NB4 (cell line): ENCODE measurements around the gene TGFB1.

Experiments
- DNase-seq: peaks from one replicate; pipeline ENCODE4 v3.0.0; 2010; ENCODE audit warnings: low read depth
- H3K4me3 ChIP-seq: one replicate; pipeline ENCODE4 v1.5.1; 2011; ENCODE audit warnings: mild to moderate bottlenecking, low read depth, low read length, moderate library complexity
- CTCF ChIP-seq: IDR thresholded peaks from one replicate; pipeline ENCODE4 v1.5.1; 2012; ENCODE audit warnings: low read depth, low read length
- MAX ChIP-seq: IDR thresholded peaks from 2 replicates; pipeline ENCODE4 v1.6.1; 2011; ENCODE audit warnings: low read depth, low read length
- MYC ChIP-seq: IDR thresholded peaks from 2 replicates; pipeline ENCODE4 v1.6.1; 2011; ENCODE audit warnings: low read depth, low read length
- POLR2A ChIP-seq: IDR thresholded peaks from 2 replicates; pipeline ENCODE4 v1.6.1; 2011; ENCODE audit warnings: mild to moderate bottlenecking; ENCODE audit not compliant: insufficient read length; ENCODE audit errors: extremely low read depth

TGFB1 gene

GRCh38 chr19:41304706-41305483 lies 48.8 kb downstream of the TGFB1 start:
- TF ChIP-seq POLR2A (no peak), MYC (no peak), CTCF (no peak), MAX (no peak)
- H3K4me3 ChIP-seq: no peak overlapping the region
- DNase-seq: no peak

- no peak overlapping the region for H3K4me3 ChIP-seq
- TF ChIP-seq MYC (no peak), CTCF (no peak), MAX (no peak), POLR2A (no peak)
- no peak for DNase-seq
Observed at GRCh38 chr19:41303954-41304353, 49.8 kb downstream of the TGFB1 start.

GRCh38 chr19:41302624-41303351 lies 50.9 kb downstream of the TGFB1 start:
- TF ChIP-seq POLR2A (no peak), CTCF (no peak)
- DNase-seq: no peak
- H3K4me3 ChIP-seq: no peak overlapping the region

- no peak for DNase-seq
- no peak for TF ChIP-seq MAX
- no peak for TF ChIP-seq CTCF
- no peak for TF ChIP-seq MYC
- no peak for TF ChIP-seq POLR2A
- no peak overlapping the region for H3K4me3 ChIP-seq
Observed at GRCh38 chr19:41300555-41300954, 53.2 kb downstream of the TGFB1 start.

GRCh38 chr19:41299755-41300089 lies 54.0 kb downstream of the TGFB1 start:
- TF ChIP-seq MAX (no peak), POLR2A (no peak), CTCF (no peak), MYC (no peak)
- no peak overlapping the region for H3K4me3 ChIP-seq
- no peak for DNase-seq
